GM19328 (cell line): ENCODE data around the gene SHLD1.
"Not testable (repeated sequence)": the region's sequence is repeated elsewhere in the genome, so short reads cannot be mapped to it uniquely, and the experiment has no call there.

Experiments used
- ATAC-seq: cut with Tn5 transposase; IDR thresholded peaks from one replicate; pipeline ENCODE4 v1.9.1; 2021; ENCODE audit warnings: mild to moderate bottlenecking, moderate library complexity; ENCODE audit not compliant: unreplicated experiment

The SHLD1 gene

GRCh38 chr20:5749952-5750779, at the start of gene SHLD1:
Gene SHLD1 (plus strand): TSS chr20:5750401. CDS start chr20:5772866, 22,465 bp downstream.
- ATAC-seq = peak; percentile 87

GRCh38 chr20:5702339-5702738, 47.9 kb upstream of the SHLD1 start:
- not testable (repeated sequence) for ATAC-seq

DNA sequence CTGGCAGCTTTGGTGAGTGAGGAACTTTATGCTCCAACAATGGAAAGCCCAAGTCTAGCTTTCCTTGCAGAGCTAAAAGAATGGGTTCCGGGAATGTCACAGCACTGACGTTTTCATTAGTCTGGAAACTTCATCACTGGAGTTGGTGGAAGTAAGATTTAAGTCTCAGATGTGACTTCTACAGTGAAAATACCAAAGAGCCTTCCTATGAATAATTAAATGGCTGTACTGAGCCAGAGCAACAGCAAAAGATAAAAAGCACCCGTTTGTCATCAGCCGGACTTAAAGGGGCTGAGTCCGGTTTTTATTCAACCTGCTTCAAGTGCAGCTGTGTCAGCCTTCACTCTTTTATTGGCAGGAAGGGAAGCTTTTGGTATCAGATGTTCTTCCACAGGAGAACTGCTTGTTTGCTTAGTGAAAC, 46.5 kb upstream of the SHLD1 start:
- no peak for ATAC-seq

DNA sequence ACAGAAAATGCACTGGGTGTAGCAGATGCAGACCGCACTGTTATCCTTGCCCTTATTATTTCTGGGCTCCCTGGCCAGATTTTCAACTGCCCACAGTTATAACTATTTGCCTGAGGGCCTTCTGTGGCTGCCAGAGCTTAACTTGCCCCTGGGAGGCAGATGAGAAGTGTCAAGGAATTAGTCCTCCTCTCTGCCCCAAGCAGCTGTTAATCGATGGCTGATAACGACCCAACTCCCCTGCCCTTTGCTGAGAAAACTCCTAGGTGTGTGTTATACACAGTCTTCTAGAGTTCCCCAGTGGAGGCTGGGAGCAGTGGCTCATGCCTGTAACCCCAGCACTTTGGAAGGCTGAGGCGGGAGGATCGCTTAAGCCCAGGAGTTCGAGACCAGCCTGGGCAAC, 44.4 kb upstream of the SHLD1 start:
- no peak for ATAC-seq

DNA sequence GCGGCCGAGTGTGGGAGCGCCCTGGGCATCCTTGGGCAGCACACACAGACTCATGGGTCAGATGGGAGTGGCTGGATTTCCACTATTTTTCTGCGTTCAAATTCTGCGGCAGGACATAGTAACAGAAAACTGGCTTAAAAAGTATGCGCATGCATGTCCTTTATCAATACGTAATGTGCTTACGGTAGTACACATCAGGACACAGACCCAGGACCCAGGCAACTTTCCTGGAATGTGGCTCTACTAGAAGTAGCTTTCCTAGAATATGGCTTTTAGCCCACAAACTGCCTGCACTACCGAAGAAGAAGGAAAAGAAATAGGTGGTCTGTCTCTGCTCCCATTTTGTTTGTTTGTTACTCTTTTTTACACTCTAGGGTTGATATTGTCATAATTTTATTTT, 43.4 kb upstream of the SHLD1 start:
- ATAC-seq = no peak

DNA sequence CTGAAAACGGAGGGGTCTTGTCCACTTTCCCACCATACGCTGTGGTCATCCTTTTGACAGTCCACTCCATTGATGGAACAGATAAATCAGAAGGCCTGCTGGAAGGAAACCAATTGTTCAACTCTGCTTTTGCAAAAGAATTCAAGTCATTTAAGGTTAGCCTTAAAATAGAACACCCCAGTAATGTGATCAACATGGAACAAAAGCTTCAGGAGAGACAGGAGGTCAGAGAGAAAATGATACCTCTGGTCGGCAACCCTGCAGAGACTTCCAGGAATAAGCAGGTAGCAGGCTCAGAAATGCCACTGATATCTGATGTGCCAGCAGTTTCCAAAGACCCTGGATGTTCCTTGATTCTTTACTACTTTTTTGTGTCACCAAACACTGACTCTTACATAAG, 39.6 kb upstream of the SHLD1 start:
- ATAC-seq = no peak

DNA sequence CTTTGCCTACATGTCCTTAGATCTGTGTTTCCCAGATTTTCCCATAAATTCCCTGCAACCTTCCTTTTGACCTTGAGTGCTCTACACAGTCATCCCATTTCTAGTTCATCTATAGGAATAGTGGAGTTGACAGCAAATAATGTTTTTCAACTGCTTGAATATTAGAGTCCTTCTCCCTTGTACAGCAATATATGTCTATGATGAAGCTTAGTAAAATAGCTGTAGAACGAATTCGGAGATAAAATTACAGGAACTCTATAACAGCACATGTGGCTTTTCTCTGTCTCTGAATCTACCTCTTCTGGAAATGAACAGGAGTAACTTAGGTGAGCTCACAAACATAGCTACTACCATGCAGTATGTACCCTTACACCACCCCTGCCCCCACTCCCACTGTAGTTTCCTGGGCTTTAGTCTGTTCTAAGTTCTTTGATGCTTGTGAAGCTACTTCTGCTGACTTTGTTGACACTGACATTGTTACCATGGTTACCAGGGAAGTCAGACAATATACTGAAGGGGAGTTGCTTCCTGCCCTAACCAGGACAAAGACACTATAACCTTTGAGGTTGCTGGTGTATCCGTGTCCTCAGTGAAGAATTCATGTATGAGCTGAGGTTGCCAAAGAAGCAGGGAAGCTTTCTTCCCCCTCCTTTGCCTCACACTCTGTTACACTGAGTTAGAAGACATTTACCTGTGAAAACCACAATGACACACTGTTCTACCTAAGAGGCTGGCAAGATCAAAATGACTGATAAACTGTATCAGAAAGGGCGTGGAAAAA, 35.8 kb upstream of the SHLD1 start:
- no peak for ATAC-seq

GRCh38 chr20:5715071-5715841, 34.9 kb upstream of the SHLD1 start:
- ATAC-seq = no peak

GRCh38 chr20:5716953-5717352, 33.2 kb upstream of the SHLD1 start:
- no peak for ATAC-seq

- ATAC-seq = no peak
Observed at GRCh38 chr20:5718896-5719595, 31.2 kb upstream of the SHLD1 start.

DNA sequence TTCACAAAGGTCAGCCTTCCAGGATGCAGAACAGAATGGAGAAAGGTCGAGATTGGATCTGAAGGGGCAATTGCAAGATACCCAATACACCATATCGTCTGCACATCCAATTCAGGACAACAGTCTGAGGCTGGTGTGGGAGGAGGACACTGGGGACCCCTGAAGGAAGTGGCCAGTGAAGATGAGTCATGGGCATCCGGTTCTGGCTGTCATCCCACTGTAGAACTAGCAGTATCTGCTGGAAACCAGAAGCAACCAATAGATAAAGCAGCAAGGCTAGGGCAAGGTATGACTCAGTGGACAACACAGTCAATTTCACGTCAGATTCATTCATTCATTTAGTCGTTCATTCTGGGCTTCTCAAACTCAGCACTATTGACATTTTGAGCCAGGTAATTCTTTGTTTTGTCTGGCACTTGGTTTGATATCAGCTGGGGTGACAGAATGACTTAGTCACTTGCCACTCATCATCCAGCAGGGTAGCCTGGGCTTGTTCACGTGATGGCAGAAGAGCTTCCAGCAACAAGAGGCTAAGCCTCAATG, 30.3 kb upstream of the SHLD1 start:
- no peak for ATAC-seq

DNA sequence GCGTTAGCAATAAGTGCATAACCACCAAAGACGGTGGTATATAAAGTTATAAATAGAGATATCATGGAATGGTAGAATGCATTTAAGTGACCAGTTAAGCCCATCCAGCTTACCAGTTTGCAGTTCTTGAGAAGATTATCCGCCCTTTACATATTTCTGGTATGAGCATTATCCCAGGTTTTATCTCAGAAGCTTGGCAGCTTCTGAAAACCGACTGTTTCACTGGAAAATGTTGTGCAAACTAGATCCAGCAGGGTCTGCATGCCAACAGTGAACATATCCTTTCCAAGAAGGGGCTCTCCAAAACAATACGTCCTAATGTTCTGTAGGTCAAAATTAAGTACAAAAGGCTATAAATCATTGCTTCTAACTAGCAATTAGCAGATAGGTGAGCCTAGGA, 29.5 kb upstream of the SHLD1 start:
- no peak for ATAC-seq

GRCh38 chr20:5721356-5721755, 28.8 kb upstream of the SHLD1 start:
- not testable (repeated sequence) for ATAC-seq

GRCh38 chr20:5722927-5723326, 27.3 kb upstream of the SHLD1 start:
- no peak for ATAC-seq

- ATAC-seq = not testable (repeated sequence)
Observed at GRCh38 chr20:5725183-5725463, 25.1 kb upstream of the SHLD1 start.

GRCh38 chr20:5727018-5727515, 23.1 kb upstream of the SHLD1 start:
- ATAC-seq = no peak

DNA sequence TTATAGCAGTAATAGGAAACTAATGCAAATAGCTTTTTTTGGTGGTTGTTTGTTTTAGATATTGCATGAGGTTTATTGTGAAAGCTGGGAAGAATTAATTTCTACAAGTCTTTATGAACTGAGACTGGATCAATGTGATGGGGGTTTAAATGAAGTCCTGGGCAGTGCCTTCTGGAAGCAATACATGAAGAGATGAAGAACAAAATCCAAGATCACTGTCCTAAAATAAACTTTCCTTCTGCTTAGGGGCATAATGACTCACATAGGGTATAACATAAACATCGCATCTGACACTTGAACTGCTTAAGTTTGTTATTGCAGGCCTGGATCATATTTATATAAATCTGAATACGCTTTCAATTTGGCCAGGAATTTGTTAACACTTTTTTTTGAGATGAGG, 20.9 kb upstream of the SHLD1 start:
- no peak for ATAC-seq

GRCh38 chr20:5730131-5730530, 20.1 kb upstream of the SHLD1 start:
- ATAC-seq = no peak

DNA sequence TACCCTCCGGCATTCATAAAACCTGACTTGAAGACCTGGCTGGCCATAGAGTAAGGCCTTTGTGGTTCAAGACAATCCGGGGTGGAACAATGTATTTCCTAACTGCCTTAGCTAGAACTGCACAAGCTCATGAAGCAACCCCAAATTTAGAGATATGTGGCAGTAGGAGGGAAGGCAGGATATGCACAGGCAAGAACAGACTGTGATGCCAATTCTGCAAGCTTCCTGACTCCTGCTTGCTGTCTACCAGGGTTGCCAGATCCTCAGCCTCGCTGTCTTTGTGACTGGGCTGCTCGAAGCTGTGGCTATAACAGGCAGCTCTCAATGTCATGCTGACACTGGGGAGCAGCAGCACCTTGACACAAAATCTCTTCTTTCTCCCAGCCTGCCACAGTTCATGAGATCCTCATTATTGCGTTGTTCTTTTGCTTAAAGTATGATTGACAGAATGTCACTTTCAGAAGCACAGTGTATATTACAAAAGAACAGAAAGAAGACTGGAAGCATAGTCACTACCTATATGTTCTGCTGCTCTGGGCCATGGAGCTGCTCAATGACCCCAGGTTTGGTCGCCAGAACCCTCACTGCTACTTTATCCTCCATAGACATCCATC, 18.3 kb upstream of the SHLD1 start:
- no peak for ATAC-seq

- no peak for ATAC-seq
Observed at GRCh38 chr20:5734602-5735001, 15.6 kb upstream of the SHLD1 start.
